Measurements from ENCODE around the gene HSPA1A.
A peak's percentile ranks its signal among the peaks of the same experiment; 100 is the strongest.
"Not testable (repeated sequence)": the region's sequence is repeated elsewhere in the genome, so short reads cannot be mapped to it uniquely, and the experiment has no call there.

Gene HSPA1A

GRCh38 chr6:31799781-31800180 is 15.6 kb upstream of the HSPA1A start:
- DNase-seq (ENCODE audit: low read depth): no peak
- H3K4me3 ChIP-seq (ENCODE audit: low read depth, low read length): no peak overlapping the region
- no peak for TF ChIP-seq CTCF (IDR thresholded peaks at IDR 0.05; ENCODE audit: low read depth, low read length, missing control alignments)
- in situ Hi-C loops (cut with HindIII; ENCODE audit: low sequenced_read_pairs): no loop called here

GRCh38 chr6:31801031-31801927 is 14.1 kb upstream of the HSPA1A start:
- in situ Hi-C loops (cut with HindIII; ENCODE audit: low sequenced_read_pairs); DNase-seq (ENCODE audit: low read depth); H3K4me3 ChIP-seq (ENCODE audit: low read depth, low read length): not testable (repeated sequence)

GRCh38 chr6:31805939-31806469 is 9.3 kb upstream of the HSPA1A start:
- TF ChIP-seq CTCF (IDR thresholded peaks at IDR 0.05; ENCODE audit: low read depth, low read length, missing control alignments): no peak
- no peak for DNase-seq (ENCODE audit: low read depth)
- peak overlapping the region; percentile 89 for H3K4me3 ChIP-seq (ENCODE audit: low read depth, low read length)
- in situ Hi-C loops (cut with HindIII; ENCODE audit: low sequenced_read_pairs): no loop called here

- H3K4me3 ChIP-seq (ENCODE audit: low read depth, low read length): peak within 1 kb of the TSS; percentile 89
- in situ Hi-C loops (cut with HindIII; ENCODE audit: low sequenced_read_pairs): no loop called here
- DNase-seq (ENCODE audit: low read depth): peak; percentile 91
- peak; percentile 21 for TF ChIP-seq CTCF (IDR thresholded peaks at IDR 0.05; ENCODE audit: low read depth, low read length, missing control alignments)
Observed at GRCh38 chr6:31806470-31807272, 8.7 kb upstream of the HSPA1A start, which contains the start of gene LSM2. LSM2 (minus strand) TSS chr6:31806966; CDS start chr6:31806757, 209 bp downstream.

- H3K4me3 ChIP-seq (ENCODE audit: low read depth, low read length); DNase-seq (ENCODE audit: low read depth); in situ Hi-C loops (cut with HindIII; ENCODE audit: low sequenced_read_pairs): not testable (repeated sequence)
Observed at GRCh38 chr6:31808599-31808998, 6.7 kb upstream of the HSPA1A start.

- H3K4me3 ChIP-seq (ENCODE audit: low read depth, low read length): no peak overlapping the region
- in situ Hi-C loops (cut with HindIII; ENCODE audit: low sequenced_read_pairs): no loop called here
- TF ChIP-seq CTCF (IDR thresholded peaks at IDR 0.05; ENCODE audit: low read depth, low read length, missing control alignments): no peak
- DNase-seq (ENCODE audit: low read depth): no peak
Observed at GRCh38 chr6:31811645-31812044, 3.7 kb upstream of the HSPA1A start.

- no peak for TF ChIP-seq CTCF (IDR thresholded peaks at IDR 0.05; ENCODE audit: low read depth, low read length, missing control alignments)
- in situ Hi-C loops (cut with HindIII; ENCODE audit: low sequenced_read_pairs): no loop called here
- DNase-seq (ENCODE audit: low read depth): no peak
- no peak overlapping the region for H3K4me3 ChIP-seq (ENCODE audit: low read depth, low read length)
Observed at GRCh38 chr6:31813465-31813849, 1.9 kb upstream of the HSPA1A start.
